ENCODE measurements around the gene PIP4K2C. TPM values are rescaled to one million over a fixed set of nuclear protein-coding genes. Genes with fewer than 3 reads are reported as not detected.

The PIP4K2C gene
- total RNA-seq, 4 donors from 2014 or later: 21.7 to 38.7 (median 33.1) TPM

DNA sequence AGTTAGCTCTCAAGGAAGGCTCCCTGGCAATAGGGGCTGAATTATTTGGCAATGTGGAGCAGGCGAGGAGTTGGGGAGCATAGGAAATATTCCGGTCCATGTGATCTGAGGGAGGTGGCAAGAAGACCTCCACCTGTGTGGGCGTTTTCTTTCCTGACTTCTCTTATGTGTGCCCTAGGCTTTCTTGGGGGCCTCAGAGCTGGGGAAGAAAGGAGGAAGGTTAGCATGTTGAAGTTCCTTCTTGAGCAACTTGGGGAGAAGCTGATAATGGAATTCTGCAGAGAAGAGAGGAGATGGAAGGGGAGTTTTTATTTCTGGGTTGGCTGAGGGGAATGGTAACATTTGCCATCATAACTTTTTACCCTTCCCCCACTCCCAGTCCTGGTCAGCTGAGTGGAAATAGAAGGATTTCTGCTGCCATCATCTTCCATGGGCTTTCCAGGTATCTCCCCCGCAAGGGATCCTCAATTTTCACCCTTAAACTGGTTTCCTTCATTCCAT lies 14.9 kb downstream of the PIP4K2C start:
- TF ChIP-seq POLR2AphosphoS5 (IDR thresholded peaks at IDR 0.05) (no peak), POLR2A (IDR thresholded peaks at IDR 0.05) (no peak), EP300 (IDR thresholded peaks at IDR 0.05) (no peak)
- TF ChIP-seq, protein P1, sequence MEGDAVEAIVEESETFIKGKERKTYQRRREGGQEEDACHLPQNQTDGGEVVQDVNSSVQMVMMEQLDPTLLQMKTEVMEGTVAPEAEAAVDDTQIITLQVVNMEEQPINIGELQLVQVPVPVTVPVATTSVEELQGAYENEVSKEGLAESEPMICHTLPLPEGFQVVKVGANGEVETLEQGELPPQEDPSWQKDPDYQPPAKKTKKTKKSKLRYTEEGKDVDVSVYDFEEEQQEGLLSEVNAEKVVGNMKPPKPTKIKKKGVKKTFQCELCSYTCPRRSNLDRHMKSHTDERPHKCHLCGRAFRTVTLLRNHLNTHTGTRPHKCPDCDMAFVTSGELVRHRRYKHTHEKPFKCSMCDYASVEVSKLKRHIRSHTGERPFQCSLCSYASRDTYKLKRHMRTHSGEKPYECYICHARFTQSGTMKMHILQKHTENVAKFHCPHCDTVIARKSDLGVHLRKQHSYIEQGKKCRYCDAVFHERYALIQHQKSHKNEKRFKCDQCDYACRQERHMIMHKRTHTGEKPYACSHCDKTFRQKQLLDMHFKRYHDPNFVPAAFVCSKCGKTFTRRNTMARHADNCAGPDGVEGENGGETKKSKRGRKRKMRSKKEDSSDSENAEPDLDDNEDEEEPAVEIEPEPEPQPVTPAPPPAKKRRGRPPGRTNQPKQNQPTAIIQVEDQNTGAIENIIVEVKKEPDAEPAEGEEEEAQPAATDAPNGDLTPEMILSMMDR (IDR thresholded peaks at IDR 0.05): no peak
- ATAC-seq: no peak
- WGBS, 2 donors (ENCODE audit: low coverage in 1 of 2): 30 to 49% methylated on average over 3 to 4 of the region's 4 CpGs
- Histone ChIP-seq H3K27ac (peak overlapping the region; percentile 96 to 99 (median 99)), H3K9me3 (no peaks in the 10 kb centered on the region), H3K4me3 (peak overlapping the region in 1 of 2 donors; percentile 93), H3K27me3 (no peaks in the 10 kb centered on the region), H3K36me3 (peaks cover 0 to 44% of the 10 kb centered on the region in 2 donors), H3K4me1 (peaks cover 0 to 77% (median 21%) of the 10 kb centered on the region in 3 donors)

DNA sequence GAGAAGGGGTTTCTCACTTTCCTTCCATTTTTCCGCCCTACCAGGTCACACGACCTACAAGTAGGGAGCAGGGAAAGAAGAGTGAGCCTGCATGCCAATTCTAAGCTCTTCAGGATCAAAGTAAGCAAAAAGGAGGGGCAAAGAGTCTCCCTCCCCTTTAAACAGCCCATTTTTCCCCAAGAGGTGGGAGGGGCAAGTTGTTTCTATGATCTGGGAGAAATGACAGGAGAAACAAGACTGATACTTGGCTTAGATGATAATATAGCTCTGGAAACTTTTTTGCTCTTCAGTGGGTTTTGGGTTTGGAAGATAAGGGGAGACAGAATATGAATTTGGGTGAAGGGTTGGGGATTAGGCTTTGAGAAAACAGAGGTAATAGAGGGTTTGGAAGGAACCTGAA lies 15.4 kb downstream of the PIP4K2C start:
- ATAC-seq: no peak
- H3K9me3 ChIP-seq: no peaks in the 10 kb centered on the region
- 63% methylated on average over 2 of the region's 2 CpGs; no CpG with 5 or more reads in 1 of the 2 donors for WGBS, 2 donors (ENCODE audit: low coverage in 1 of 2)
- peaks cover 0 to 38% of the 10 kb centered on the region in 2 donors for H3K36me3 ChIP-seq
- H3K4me1 ChIP-seq: peaks cover 0 to 82% (median 21%) of the 10 kb centered on the region in 3 donors
- H3K4me3 ChIP-seq: no peak overlapping the region
- peak overlapping the region in 3 of 4 donors; percentile 96 to 99 (median 99) for H3K27ac ChIP-seq
- no peak for TF ChIP-seq EP300 (IDR thresholded peaks at IDR 0.05)
- TF ChIP-seq, protein P1 (IDR thresholded peaks at IDR 0.05): no peak
- no peak for TF ChIP-seq POLR2AphosphoS5 (IDR thresholded peaks at IDR 0.05)
- TF ChIP-seq POLR2A (IDR thresholded peaks at IDR 0.05): no peak
- peaks cover 5% of the 10 kb centered on the region for H3K27me3 ChIP-seq

DNA sequence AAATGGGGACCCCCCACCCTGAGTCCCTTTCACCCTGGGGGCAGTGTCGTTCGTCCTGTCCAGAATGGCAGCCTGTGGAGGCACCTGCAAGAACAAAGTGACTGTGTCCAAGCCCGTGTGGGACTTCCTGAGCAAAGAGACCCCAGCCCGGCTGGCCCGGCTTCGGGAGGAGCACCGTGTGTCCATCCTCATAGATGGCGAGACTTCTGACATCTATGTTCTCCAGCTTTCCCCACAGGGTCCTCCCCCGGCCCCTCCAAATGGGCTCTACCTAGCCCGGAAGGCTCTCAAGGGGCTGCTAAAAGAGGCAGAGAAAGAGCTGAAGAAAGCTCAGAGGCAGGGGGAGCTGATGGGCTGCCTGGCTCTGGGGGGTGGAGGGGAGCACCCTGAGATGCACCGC lies 15.8 kb downstream of the PIP4K2C start:
- Histone ChIP-seq H3K27ac (peak overlapping the region in 3 of 4 donors; percentile 96 to 99 (median 99)), H3K36me3 (peaks cover 0 to 34% of the 10 kb centered on the region in 2 donors), H3K27me3 (peaks cover 9% of the 10 kb centered on the region), H3K4me3 (no peak overlapping the region), H3K9me3 (no peaks in the 10 kb centered on the region), H3K4me1 (peaks cover 0 to 86% (median 21%) of the 10 kb centered on the region in 3 donors)
- 70% methylated on average over 2 of the region's 11 CpGs; no CpG with 5 or more reads in 1 of the 2 donors for WGBS, 2 donors (ENCODE audit: low coverage in 1 of 2)
- no peak for ATAC-seq
- TF ChIP-seq POLR2AphosphoS5 (IDR thresholded peaks at IDR 0.05) (no peak), POLR2A (IDR thresholded peaks at IDR 0.05) (no peak), EP300 (IDR thresholded peaks at IDR 0.05) (no peak)
- TF ChIP-seq, protein P1 (IDR thresholded peaks at IDR 0.05): no peak

DNA sequence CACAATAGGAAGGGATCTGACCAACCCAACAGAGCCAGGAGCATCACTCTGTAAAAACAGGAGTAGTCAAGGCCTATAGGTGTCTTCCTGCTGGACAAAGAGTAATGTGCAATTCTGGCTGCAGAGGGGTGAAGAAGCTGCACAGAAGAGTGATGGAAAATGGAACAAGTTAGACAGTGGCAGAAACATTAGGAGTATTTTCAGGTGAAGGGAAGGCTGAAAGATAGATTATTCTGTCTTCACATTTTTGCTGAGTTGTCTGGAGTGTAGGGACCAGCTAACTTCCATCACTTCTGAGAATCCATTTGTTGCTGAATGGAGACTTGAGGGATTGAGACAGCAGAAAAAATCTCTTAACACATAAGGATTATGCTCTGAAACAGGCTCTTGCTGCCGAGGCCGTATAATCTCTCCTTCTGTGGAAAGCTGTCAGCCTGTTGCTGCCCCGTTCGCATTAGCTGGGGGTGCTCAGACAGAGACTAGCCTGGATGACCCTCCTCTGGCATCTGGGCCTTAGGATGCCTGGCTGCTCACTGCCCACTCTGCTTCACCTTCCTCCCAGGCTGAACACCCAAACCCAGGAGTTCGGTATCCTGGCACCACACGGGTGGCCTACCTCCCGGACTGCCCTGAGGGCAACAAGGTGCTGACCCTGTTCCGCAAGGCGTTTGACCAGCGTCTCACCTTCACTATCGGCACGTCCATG lies 17.1 kb downstream of the PIP4K2C start:
- peaks cover 0 to 30% of the 10 kb centered on the region in 2 donors for H3K36me3 ChIP-seq
- no peaks in the 10 kb centered on the region for H3K9me3 ChIP-seq
- ATAC-seq: no peak
- H3K4me1 ChIP-seq: peaks cover 0 to 95% (median 26%) of the 10 kb centered on the region in 3 donors
- H3K4me3 ChIP-seq: no peak overlapping the region
- 14 to 38% methylated on average over 2 to 4 of the region's 12 CpGs for WGBS, 2 donors (ENCODE audit: low coverage in 1 of 2)
- TF ChIP-seq, protein P1 (IDR thresholded peaks at IDR 0.05): no peak
- TF ChIP-seq POLR2AphosphoS5 (IDR thresholded peaks at IDR 0.05) (no peak), POLR2A (IDR thresholded peaks at IDR 0.05) (no peak), EP300 (IDR thresholded peaks at IDR 0.05) (no peak)
- peaks cover 10% of the 10 kb centered on the region for H3K27me3 ChIP-seq
- H3K27ac ChIP-seq: peak overlapping the region; percentile 91 to 99 (median 97)
